DMS53 (cell line): Measurements from ENCODE around the gene C15orf39.

Experiments
- DNase-seq: peaks from one replicate; lab custom pipeline; 2025; lab: John Stamatoyannopoulos, UW

The C15orf39 gene

GRCh38 chr15:75197062-75197630 is 4.5 kb upstream of the C15orf39 start:
- no peak for DNase-seq

- DNase-seq: peak; percentile 59
Measured at GRCh38 chr15:75198560-75199356, 2.9 kb upstream of the C15orf39 start.

- no peak for DNase-seq
Measured at GRCh38 chr15:75199357-75199940, 2.2 kb upstream of the C15orf39 start.

DNA sequence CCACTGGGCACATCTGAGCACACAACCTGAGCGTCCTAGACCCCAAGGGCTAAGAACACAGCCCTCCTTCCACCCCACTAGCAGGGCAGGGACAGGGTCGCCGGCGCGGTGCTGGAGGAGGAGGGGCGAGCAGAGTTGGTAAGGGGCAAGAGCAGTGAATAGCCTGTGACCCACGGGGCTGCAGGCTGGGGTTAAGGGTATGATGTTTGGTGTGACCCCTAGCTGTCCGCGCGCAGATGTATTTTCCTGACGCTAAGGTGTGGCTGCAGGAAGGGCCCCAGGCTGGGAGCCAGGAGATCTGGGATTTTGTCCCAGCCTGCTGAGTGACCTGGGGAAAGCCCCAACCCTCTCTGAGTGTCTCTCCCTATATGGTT is 1.3 kb upstream of the C15orf39 start:
- DNase-seq: no peak

GRCh38 chr15:75200765-75201615 is 692 bp upstream of the C15orf39 start:
- DNase-seq: peak; percentile 95

DNA sequence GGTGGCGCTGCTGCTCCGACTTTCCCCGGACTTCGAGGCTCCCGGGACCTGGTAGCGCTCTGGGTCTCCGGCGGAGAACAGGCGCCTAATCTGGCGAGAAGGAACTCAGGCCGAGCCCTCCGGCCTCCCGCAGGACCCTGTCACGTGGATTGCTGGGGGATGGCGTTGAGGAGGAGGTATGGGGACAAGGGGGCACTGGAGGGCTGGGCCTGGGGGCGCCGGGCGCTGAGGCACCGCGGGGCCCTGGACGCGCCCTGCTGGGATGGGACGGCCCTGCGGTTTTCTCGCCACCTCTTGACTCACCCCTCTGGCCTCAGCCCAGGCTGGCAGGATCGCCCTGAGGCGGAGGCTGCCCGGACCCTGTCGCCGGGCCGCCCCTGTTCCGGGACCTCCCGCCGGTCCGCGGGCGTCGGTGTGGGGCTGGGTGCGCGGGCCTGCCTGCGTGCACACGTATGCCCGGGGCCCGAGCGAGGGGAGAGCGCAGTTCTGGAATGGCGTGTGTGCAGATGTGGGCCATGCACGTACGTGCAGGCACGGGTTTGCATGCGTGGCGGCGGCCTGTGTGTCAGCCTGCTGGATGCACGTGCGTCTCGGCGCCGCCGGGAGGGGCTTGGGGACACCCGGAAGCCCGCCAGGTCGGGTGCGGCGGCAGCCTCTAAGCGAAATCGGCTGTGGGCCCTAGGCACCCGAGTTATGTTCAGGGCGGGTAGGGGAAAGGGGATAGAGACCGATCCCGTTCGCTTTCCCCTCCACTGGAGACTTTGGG is 752 bp downstream of the C15orf39 start:
- DNase-seq: peak; percentile 89

DNA sequence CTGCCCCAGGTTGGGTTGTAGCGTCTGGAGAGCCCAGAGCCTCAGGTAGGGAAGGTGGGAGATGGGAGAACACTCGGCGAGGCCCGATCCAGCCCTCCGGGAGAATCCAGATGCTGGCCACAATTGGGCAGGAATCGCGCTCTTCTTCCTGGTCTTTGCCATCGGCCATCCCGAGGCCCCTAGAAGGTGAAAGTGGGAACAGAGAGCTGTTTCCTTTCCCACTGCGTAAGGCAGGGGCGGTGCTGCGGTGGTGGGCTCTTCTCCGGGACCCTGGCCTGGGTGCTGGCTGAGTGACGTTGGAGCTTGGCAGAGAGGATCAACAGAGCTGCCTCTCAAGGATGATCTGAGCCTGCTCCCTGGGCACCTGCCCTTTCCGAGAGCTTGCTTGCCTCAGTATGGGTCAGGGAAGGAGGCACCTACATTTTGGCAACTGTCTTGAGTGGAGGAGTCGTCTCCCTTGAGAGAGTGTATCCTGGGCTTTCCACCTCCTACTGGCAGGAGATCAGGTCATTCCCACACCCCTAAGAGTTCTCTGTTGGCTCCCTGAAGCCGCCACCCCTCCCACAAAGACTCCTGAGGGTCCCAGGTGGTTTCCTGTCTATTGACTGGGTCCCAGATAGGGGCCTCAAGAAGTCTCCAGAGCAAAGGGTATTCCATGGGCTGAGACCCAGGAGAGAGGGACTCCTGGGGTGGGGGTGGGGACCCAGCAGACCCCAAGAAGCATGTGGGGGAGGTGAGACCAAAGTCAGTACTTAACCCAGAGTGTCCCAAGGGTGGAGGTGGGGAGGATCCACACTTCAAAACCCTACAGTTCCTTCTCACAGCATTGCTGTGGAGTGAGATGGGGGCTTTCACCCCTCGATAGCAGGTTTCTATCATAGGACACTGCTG is 1.6 kb downstream of the C15orf39 start:
- peak; percentile 52 for DNase-seq

- no peak for DNase-seq
Measured at GRCh38 chr15:75203908-75204263, 2.2 kb downstream of the C15orf39 start.

DNA sequence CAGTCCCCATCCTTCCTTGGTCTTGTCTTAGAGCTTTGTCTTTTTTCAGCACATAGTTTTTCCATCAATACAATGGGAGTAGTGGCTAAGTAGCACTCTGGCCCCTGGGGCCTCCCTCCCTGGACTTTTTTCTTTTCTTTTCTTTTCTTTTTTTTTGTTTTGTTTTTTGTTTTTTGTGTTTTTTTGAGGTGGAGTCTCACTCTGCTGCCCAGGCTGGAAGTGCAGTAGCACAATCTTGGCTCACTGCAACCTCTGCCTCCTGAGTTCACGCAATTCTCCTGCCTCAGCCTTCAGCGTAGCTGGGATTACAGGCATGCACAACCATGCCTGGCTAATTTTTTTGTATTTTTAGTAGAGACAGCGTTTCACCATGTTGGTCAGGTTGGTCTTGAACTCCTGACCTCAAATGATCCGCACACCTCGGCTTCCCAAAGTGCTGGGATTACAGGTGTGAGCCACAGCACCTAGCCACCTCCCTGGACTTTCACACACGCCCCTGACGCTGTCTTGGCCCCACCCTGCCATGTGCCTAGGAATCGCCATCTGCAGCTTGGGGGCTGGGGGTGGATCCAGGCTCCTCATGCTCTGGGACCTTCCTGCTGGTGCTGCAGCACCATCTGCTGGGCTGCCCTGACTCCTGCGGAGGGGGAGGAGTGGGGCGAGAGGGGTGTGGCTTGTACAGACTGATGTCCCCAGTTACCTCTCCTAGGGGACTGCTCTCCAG is 2.8 kb downstream of the C15orf39 start:
- DNase-seq: peak; percentile 93

- DNase-seq: no peak
Measured at GRCh38 chr15:75205064-75205395, 3.3 kb downstream of the C15orf39 start.

DNA sequence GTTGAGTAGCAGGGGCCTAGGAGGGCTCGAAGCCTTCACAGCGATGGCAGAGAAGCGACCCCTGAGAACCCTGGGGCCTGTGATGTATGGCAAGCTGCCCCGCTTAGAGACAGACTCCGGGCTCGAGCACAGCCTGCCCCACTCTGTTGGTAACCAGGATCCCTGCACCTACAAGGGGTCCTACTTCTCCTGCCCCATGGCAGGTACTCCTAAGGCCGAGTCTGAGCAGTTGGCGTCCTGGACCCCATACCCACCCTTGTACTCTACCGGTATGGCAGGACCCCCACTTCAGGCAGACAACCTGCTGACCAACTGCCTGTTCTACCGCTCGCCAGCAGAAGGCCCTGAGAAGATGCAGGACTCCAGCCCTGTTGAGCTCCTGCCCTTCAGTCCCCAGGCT is 4.3 kb downstream of the C15orf39 start:
- DNase-seq: no peak

- no peak for DNase-seq
Measured at GRCh38 chr15:75206803-75207617, 5.3 kb downstream of the C15orf39 start.

GRCh38 chr15:75207618-75208500 is 6.2 kb downstream of the C15orf39 start:
- no peak for DNase-seq

DNA sequence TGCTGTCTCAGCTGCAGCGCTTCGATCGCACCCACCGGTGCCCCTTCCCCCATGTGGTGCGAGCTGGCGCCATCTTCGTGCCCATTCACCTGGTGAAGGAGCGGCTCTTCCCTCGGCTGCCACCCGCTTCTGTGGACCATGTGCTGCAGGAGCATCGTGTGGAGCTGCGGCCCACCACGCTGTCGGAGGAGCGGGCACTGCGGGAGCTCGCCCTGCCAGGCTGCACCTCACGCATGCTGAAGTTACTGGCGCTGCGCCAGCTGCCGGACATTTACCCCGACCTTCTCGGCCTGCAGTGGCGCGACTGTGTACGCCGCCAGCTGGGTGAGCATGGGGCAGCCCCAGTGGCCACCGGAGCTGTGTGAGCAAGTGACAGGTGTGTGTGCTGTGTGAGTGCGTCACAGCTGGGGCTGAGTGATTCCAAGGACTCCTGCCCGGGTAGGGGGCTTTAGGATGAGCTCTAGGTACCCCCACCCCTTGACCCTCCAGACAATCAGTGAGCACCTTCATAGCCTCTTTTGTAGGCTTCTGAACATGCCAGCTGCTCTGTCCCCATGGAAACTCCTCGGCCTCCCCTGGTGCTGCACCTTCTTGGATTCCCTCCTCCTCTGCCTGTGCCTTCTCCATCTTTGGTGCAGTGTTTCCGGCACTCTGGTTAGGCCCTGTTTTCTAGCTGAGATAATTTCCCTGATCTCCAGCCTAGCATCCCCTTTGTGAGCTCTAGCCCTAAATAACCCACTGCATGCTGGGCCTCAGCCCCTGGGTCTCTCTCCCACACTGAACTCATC is 7.0 kb downstream of the C15orf39 start:
- no peak for DNase-seq

DNA sequence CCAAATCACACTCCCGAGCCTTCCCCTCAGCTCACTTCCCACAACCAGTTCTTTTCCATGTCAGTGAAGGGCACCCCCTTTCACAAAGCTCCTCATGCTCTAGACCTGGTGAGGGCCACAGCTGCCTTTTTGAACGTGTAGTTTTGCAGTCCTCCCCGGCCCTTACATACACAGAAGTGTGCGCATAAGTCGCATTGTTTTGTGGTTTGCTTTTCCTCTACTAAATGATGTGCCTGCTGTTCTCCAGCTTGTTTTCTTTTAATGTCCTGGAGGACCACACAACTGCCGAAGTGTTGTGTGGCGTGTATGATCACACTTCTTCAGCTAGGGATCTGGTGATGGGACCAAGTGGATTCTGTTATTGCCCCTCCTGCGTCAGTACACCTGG is 7.6 kb downstream of the C15orf39 start:
- DNase-seq: no peak

DNA sequence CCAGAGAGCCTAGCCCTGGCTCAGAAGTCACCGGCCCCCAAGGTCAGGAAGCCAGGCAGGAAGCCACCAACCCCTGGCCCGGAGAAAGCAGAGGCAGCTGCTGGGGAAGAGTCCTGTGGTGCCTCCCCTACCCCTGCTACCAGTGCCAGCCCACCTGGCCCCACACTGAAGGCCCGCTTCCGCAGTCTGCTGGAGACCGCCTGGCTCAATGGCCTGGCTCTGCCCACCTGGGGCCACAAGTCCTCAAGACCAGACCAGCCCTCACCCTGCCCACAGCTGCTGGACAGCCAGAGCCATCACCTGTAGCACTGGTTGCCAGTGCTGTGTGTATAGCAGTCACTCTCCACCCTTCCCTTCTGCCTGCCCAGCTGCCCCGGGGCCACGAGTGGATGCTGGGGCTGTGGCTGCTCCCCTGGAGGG is 9.1 kb downstream of the C15orf39 start:
- no peak for DNase-seq

- DNase-seq: no peak
Measured at GRCh38 chr15:75211436-75212199, 9.9 kb downstream of the C15orf39 start.
